Vagina (tissue), 2 donors: ENCODE results near the gene BMPR1A. TPM values are rescaled to one million over a fixed set of nuclear protein-coding genes. Genes with fewer than 3 reads are reported as not detected.

Experiments used
- DNase-seq, 2 donors: peaks; one replicate each; pipeline ENCODE4 v3.0.0-alpha.2; 2017; ENCODE audit errors: extremely low spot score in 2 of 2
- H3K27ac ChIP-seq: fragments of 200-600 bp; sonication (generic); one replicate; pipeline ENCODE4 v1.5.1; 2019
- H3K27me3 ChIP-seq: fragments of 200-600 bp; sonication (generic); one replicate; pipeline ENCODE4 v1.5.1; 2019
- H3K36me3 ChIP-seq, 2 donors: fragments of 200-600 bp; sonication (generic); one replicate each; pipeline ENCODE4 v1.5.1; 2017 to 2019
- H3K4me1 ChIP-seq: fragments of 200-600 bp; sonication (generic); one replicate; pipeline ENCODE4 v1.5.1; 2019
- H3K4me3 ChIP-seq, 2 donors: fragments of 200-600 bp; sonication (generic); 1 replicate in 1 of 2; 2 replicates in 1 of 2; pipeline ENCODE4 v1.5.1; 2016 to 2019
- H3K9me3 ChIP-seq: fragments of 200-600 bp; sonication (generic); one replicate; pipeline ENCODE4 v1.5.1; 2019
- POLR2A ChIP-seq, 2 donors: fragments of 450-650 bp; IDR thresholded peaks; one replicate each; pipeline ENCODE4 v1.6.1; 2017; ENCODE audit warnings: antibody characterized with exemption in 2 of 2, mild to moderate bottlenecking in 2 of 2, moderate library complexity in 2 of 2
- POLR2AphosphoS5 ChIP-seq, 2 donors: sonication (generic); formaldehyde crosslinking; IDR thresholded peaks; one replicate each; pipeline ENCODE4 v1.9.0; 2017; ENCODE audit warnings: antibody characterized with exemption in 2 of 2, mild to moderate bottlenecking in 2 of 2, low read depth in 1 of 2; ENCODE audit not compliant: insufficient read depth in 1 of 2
- intact Hi-C: fragments of 100-400 bp; cut with DNase I; formaldehyde crosslinking; loops from one replicate; pipeline ENCODE4 v1.15.1; 2023
- total RNA-seq: library from RNA; depleted of rRNA; stranded (reverse); fragments of >200 nt; gene quantifications from one replicate; pipeline ENCODE4 v1.2.3, GENCODE V29; 2016
- TF ChIP-seq, protein P1 (sequence below), 3 experiments: fragments of 450-650 bp in 2 of 3; fragments of 200-600 bp in 1 of 3; sonication (generic) in 1 of 3; IDR thresholded peaks; one replicate each; pipeline ENCODE4 v1.5.1; 2017 to 2019; ENCODE audit warnings: antibody characterized with exemption in 3 of 3, mild to moderate bottlenecking in 2 of 3, moderate library complexity in 2 of 3

Gene BMPR1A
- total RNA-seq, 1 donor from 2014 or later = 33.1 TPM

DNA sequence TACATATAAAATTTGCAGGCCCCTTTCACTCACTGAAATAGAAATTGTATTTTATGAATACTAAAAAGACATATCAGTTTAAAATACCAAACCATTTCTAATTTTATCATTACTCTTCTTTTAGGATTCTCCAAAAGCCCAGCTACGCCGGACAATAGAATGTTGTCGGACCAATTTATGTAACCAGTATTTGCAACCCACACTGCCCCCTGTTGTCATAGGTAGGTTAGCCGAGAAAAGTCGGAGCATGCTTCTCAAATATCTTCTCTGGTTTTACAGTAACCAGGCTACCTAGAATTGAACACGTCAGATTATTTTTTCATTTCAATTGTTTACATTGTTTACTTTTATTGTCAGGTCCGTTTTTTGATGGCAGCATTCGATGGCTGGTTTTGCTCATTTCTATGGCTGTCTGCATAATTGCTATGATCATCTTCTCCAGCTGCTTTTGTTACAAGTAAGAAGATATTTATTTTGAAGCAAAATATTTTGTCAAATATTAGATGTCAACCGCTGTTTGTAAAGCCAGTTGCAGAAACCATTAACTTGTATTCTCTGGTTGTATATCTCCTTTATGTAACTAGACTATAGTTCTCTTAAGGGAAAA lies 143.4 kb downstream of the BMPR1A start:
- intact Hi-C loops = loop anchor here (5.0 kb wide), 2 partner anchors 192 to 212 kb away; no protein-coding TSS in a partner anchor

DNA sequence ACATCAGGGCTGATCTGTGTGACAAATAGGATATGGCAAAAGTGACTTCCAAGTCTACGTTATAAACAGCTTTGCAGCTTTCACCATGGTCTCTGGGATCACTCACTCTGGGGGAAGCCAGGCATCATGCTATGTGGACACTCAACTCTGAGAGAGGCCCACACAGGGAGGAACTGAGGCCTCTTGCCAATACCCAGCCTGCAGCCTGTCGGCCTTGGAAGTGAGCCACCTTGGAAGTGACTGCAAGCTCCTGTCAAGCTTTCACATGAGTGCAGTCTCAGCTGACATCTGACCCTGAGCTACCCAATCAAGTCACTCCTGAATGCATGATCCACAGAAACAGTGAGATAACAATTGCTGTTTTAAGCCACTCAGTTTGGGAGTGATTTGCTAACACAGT lies 144.5 kb downstream of the BMPR1A start:
- Histone ChIP-seq H3K9me3 (no peaks in the 10 kb centered on the region), H3K4me1 (peaks cover 9% of the 10 kb centered on the region), H3K27ac (no peak overlapping the region), H3K4me3 (no peak overlapping the region), H3K27me3 (no peaks in the 10 kb centered on the region), H3K36me3 (peaks cover 0 to 14% of the 10 kb centered on the region in 2 donors)
- TF ChIP-seq, protein P1, sequence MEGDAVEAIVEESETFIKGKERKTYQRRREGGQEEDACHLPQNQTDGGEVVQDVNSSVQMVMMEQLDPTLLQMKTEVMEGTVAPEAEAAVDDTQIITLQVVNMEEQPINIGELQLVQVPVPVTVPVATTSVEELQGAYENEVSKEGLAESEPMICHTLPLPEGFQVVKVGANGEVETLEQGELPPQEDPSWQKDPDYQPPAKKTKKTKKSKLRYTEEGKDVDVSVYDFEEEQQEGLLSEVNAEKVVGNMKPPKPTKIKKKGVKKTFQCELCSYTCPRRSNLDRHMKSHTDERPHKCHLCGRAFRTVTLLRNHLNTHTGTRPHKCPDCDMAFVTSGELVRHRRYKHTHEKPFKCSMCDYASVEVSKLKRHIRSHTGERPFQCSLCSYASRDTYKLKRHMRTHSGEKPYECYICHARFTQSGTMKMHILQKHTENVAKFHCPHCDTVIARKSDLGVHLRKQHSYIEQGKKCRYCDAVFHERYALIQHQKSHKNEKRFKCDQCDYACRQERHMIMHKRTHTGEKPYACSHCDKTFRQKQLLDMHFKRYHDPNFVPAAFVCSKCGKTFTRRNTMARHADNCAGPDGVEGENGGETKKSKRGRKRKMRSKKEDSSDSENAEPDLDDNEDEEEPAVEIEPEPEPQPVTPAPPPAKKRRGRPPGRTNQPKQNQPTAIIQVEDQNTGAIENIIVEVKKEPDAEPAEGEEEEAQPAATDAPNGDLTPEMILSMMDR (IDR thresholded peaks at IDR 0.05) = no peak
- TF ChIP-seq POLR2A (IDR thresholded peaks at IDR 0.05) = no peak
- no peak for TF ChIP-seq POLR2AphosphoS5 (IDR thresholded peaks at IDR 0.05; ENCODE audit: insufficient read depth in 1 of 2, low read depth in 1 of 2)
- intact Hi-C loops = loop anchor here (5.0 kb wide), 1 partner anchor 214 kb away; no protein-coding TSS in a partner anchor
- no peak for DNase-seq

More for the DNA sequence above, 143.4 kb downstream of the BMPR1A start:
- no peak overlapping the region for H3K4me3 ChIP-seq
- DNase-seq = no peak
- no peaks in the 10 kb centered on the region for H3K27me3 ChIP-seq
- H3K36me3 ChIP-seq = peaks cover 0 to 11% of the 10 kb centered on the region in 2 donors
- peaks cover 9% of the 10 kb centered on the region for H3K4me1 ChIP-seq
- H3K27ac ChIP-seq = peak overlapping the region; percentile 50
- TF ChIP-seq POLR2AphosphoS5 (IDR thresholded peaks at IDR 0.05; ENCODE audit: insufficient read depth in 1 of 2, low read depth in 1 of 2) = peak in 1 of 2 donors; percentile 50
- TF ChIP-seq, protein P1 (IDR thresholded peaks at IDR 0.05) = peak; percentile 42 to 74 (median 45)
- no peak for TF ChIP-seq POLR2A (IDR thresholded peaks at IDR 0.05)
- H3K9me3 ChIP-seq = no peaks in the 10 kb centered on the region

DNA sequence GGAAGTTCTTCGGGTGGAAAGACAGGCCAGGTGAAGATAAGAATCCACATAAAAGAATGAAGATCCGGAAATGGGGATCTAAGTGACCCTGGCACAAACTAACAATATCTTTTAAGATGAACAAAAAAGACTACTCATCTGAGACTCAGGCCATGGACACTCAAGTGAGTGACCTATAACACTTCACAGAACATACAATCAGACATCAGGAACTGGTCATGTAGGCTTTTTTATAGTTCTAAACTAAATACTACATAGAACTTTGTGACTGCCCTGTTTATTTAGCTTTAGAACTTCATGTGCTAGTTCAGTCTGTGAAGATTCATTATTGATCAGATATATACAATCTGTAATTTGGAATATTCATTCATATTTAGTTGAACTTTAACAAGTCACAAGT lies 148.2 kb downstream of the BMPR1A start:
- intact Hi-C loops = loop anchor here (5.0 kb wide), 1 partner anchor 217 kb away; no protein-coding TSS in a partner anchor
- H3K36me3 ChIP-seq = peaks cover 0 to 14% of the 10 kb centered on the region in 2 donors
- DNase-seq = no peak
- no peaks in the 10 kb centered on the region for H3K9me3 ChIP-seq
- H3K27me3 ChIP-seq = no peaks in the 10 kb centered on the region
- no peak overlapping the region for H3K4me3 ChIP-seq
- H3K4me1 ChIP-seq = peaks cover 9% of the 10 kb centered on the region
- TF ChIP-seq, protein P1 (IDR thresholded peaks at IDR 0.05) = no peak
- TF ChIP-seq POLR2AphosphoS5 (IDR thresholded peaks at IDR 0.05; ENCODE audit: insufficient read depth in 1 of 2, low read depth in 1 of 2) = no peak
- TF ChIP-seq POLR2A (IDR thresholded peaks at IDR 0.05) = no peak
- no peak overlapping the region for H3K27ac ChIP-seq

DNA sequence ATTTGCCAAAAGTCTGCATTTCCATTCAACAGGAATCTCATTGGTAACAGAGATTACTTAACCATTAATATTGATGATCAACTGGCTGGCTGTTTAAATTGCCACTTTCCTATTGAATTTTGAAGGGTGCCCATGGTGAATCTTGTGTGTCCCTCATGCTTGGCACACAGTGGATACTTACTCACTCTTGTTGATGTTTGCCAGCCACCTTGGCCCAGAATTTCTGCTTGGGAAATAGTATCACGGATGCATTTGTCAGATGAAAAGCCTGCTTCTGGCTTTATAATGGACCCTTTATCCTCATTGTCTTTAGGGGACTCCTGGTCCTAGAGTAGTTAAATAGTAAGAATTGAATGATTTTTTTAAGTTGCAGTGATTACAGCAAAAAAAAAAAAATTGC lies 149.0 kb downstream of the BMPR1A start:
- peaks cover 8% of the 10 kb centered on the region for H3K4me1 ChIP-seq
- H3K27ac ChIP-seq = no peak overlapping the region
- no peak overlapping the region for H3K4me3 ChIP-seq
- H3K9me3 ChIP-seq = no peaks in the 10 kb centered on the region
- H3K27me3 ChIP-seq = no peaks in the 10 kb centered on the region
- no peak for DNase-seq
- TF ChIP-seq POLR2AphosphoS5 (IDR thresholded peaks at IDR 0.05; ENCODE audit: insufficient read depth in 1 of 2, low read depth in 1 of 2) = no peak
- TF ChIP-seq, protein P1 (IDR thresholded peaks at IDR 0.05) = no peak
- no peak for TF ChIP-seq POLR2A (IDR thresholded peaks at IDR 0.05)
- H3K36me3 ChIP-seq = peaks cover 0 to 14% of the 10 kb centered on the region in 2 donors
- intact Hi-C loops = no loop called here

DNA sequence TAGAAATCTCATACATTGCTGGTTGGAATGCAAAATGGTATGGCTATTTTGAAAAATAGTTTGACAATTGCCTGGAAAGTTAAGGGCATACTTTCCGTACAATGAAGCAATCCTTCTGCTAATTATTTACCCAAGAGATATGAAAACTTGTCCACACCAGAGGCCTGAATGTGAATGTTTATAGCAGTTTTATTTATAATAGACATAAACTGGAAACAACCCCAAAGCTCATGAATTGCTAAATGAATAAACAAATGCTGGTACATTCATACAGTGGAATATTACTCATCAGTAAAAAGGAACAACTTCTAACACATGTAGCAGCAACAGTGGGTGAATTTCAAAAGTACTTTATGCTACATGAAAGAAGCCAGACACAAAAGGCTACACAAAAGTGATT lies 158.3 kb downstream of the BMPR1A start:
- Histone ChIP-seq H3K27me3 (no peaks in the 10 kb centered on the region), H3K36me3 (peaks cover 0 to 34% of the 10 kb centered on the region in 2 donors), H3K9me3 (no peaks in the 10 kb centered on the region), H3K4me3 (no peak overlapping the region), H3K27ac (no peak overlapping the region), H3K4me1 (no peaks in the 10 kb centered on the region)
- intact Hi-C loops = loop anchor here (10.0 kb wide), 1 partner anchor 510 kb away; no protein-coding TSS in a partner anchor
- no peak for DNase-seq
- no peak for TF ChIP-seq POLR2AphosphoS5 (IDR thresholded peaks at IDR 0.05; ENCODE audit: insufficient read depth in 1 of 2, low read depth in 1 of 2)
- TF ChIP-seq, protein P1 (IDR thresholded peaks at IDR 0.05) = no peak
- no peak for TF ChIP-seq POLR2A (IDR thresholded peaks at IDR 0.05)
